HEK293 (cell line): Measurements from ENCODE around the gene TRIM34.

Experiments used
- BCL11A ChIP-seq: fragments of 450-650 bp; formaldehyde crosslinking; IDR thresholded peaks from 2 replicates; pipeline ENCODE4 v1.5.1; 2016; ENCODE audit warnings: low read depth, missing biosample characterization, missing genetic modification characterization
- CTCF ChIP-seq: fragments of 450-650 bp; formaldehyde crosslinking; IDR thresholded peaks from 2 replicates; pipeline ENCODE4 v1.5.1; 2016; ENCODE audit warnings: missing biosample characterization, missing genetic modification characterization
- EGR2 ChIP-seq: fragments of 450-650 bp; formaldehyde crosslinking; IDR thresholded peaks from 2 replicates; pipeline ENCODE4 v1.5.1; 2016; ENCODE audit warnings: low read depth, missing biosample characterization, missing genetic modification characterization
- GLI4 ChIP-seq: fragments of 450-650 bp; formaldehyde crosslinking; IDR thresholded peaks from 2 replicates; pipeline ENCODE4 v1.5.1; 2016; ENCODE audit warnings: missing biosample characterization, missing genetic modification characterization
- GLIS2 ChIP-seq: fragments of 450-650 bp; formaldehyde crosslinking; IDR thresholded peaks from 2 replicates; pipeline ENCODE4 v1.5.1; 2016; ENCODE audit warnings: missing biosample characterization, missing genetic modification characterization
- HOXA7 ChIP-seq: sonication (generic); formaldehyde crosslinking; IDR thresholded peaks from 2 replicates; pipeline ENCODE4 v1.8.1; 2022; ENCODE audit warnings: missing genetic modification reagents, borderline replicate concordance
- YY1 ChIP-seq: fragments of 450-650 bp; formaldehyde crosslinking; IDR thresholded peaks from 2 replicates; pipeline ENCODE4 v1.5.1; 2018; ENCODE audit warnings: missing biosample characterization, missing genetic modification characterization
- ZEB2 ChIP-seq: fragments of 450-650 bp; formaldehyde crosslinking; IDR thresholded peaks from 2 replicates; pipeline ENCODE4 v1.5.1; 2016; ENCODE audit warnings: missing biosample characterization, missing genetic modification characterization
- ZNF239 ChIP-seq: fragments of 450-650 bp; formaldehyde crosslinking; IDR thresholded peaks from 2 replicates; pipeline ENCODE4 v1.5.1; 2016; ENCODE audit warnings: missing biosample characterization, missing genetic modification characterization
- ZNF37A ChIP-seq: fragments of 450-650 bp; IDR thresholded peaks from 2 replicates; pipeline ENCODE4 v1.5.1; 2018; ENCODE audit warnings: missing biosample characterization, missing genetic modification characterization
- ZNF398 ChIP-seq: fragments of 450-650 bp; formaldehyde crosslinking; IDR thresholded peaks from 2 replicates; pipeline ENCODE4 v1.5.1; 2017; ENCODE audit warnings: missing biosample characterization, missing genetic modification characterization
- ZNF530 ChIP-seq: fragments of 450-650 bp; formaldehyde crosslinking; IDR thresholded peaks from 2 replicates; pipeline ENCODE4 v1.5.1; 2016; ENCODE audit warnings: low read depth, missing biosample characterization, missing genetic modification characterization
- ZNF558 ChIP-seq: fragments of 450-650 bp; formaldehyde crosslinking; IDR thresholded peaks from 2 replicates; pipeline ENCODE4 v1.5.1; 2016; ENCODE audit warnings: missing biosample characterization, missing genetic modification characterization
- TF ChIP-seq, protein P1 (sequence below): fragments of 450-650 bp; IDR thresholded peaks from 2 replicates; pipeline ENCODE4 v1.5.1; 2018; ENCODE audit warnings: missing biosample characterization, mild to moderate bottlenecking, missing genetic modification characterization

DNA sequence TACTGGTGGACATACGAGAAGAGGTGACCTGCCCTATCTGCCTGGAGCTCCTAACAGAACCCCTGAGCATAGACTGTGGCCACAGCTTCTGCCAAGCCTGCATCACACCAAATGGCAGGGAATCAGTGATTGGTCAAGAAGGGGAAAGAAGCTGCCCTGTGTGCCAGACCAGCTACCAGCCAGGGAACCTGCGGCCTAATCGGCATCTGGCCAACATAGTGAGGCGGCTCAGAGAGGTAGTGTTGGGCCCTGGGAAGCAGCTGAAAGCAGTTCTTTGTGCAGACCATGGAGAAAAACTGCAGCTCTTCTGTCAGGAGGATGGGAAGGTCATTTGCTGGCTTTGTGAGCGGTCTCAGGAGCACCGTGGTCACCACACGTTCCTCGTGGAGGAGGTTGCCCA is 21.5 kb upstream of the TRIM34 start:
- TF ChIP-seq CTCF, result no peak
- no peak for TF ChIP-seq BCL11A
- no peak for TF ChIP-seq GLI4 (tag by site-specific recombination)
- TF ChIP-seq EGR2, result no peak
- no peak for TF ChIP-seq HOXA7 (CRISPR knock-in tag)
- TF ChIP-seq, protein P1, sequence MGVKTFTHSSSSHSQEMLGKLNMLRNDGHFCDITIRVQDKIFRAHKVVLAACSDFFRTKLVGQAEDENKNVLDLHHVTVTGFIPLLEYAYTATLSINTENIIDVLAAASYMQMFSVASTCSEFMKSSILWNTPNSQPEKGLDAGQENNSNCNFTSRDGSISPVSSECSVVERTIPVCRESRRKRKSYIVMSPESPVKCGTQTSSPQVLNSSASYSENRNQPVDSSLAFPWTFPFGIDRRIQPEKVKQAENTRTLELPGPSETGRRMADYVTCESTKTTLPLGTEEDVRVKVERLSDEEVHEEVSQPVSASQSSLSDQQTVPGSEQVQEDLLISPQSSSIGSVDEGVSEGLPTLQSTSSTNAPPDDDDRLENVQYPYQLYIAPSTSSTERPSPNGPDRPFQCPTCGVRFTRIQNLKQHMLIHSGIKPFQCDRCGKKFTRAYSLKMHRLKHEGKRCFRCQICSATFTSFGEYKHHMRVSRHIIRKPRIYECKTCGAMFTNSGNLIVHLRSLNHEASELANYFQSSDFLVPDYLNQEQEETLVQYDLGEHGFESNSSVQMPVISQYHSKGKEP (tag by site-specific recombination), result no peak
- no peak for TF ChIP-seq ZNF37A
- no peak for TF ChIP-seq ZEB2 (tag by site-specific recombination)
- TF ChIP-seq ZNF398 (tag by site-specific recombination), result no peak
- TF ChIP-seq ZNF530 (tag by site-specific recombination), result no peak
- TF ChIP-seq YY1 (tag by site-specific recombination), result no peak
- no peak for TF ChIP-seq ZNF558 (tag by site-specific recombination)
- no peak for TF ChIP-seq GLIS2 (tag by site-specific recombination)
- no peak for TF ChIP-seq ZNF239 (tag by site-specific recombination)
